MCF 10A (cell line): ENCODE measurements around the gene IGSF6. TPM values are rescaled to one million over a fixed set of nuclear protein-coding genes. Genes with fewer than 3 reads are reported as not detected.

Source experiments
- BruUV-seq: library from RNA; stranded (reverse); fragments of 400-500 nt; replicated peaks from 2 replicates; lab custom pipeline; 2021; lab: Mats Ljungman, UMichigan
- CTCF ChIA-PET: fragments of 300-600 bp; sonication (Branson Sonifier 250); formaldehyde crosslinking; extraction: SDS; loops from one replicate; lab custom pipeline; 2021; ENCODE audit warnings: antibody characterized with exemption, inconsistent platforms; lab: Yijun Ruan, JAX
- POLR2A ChIA-PET: fragments of 300-600, 350-650 bp; sonication (Branson Sonifier 250); formaldehyde crosslinking; extraction: SDS; loops from one replicate; lab custom pipeline; 2020; ENCODE audit warnings: antibody characterized with exemption, inconsistent platforms; lab: Yijun Ruan, JAX
- DNase-seq: peaks from one replicate; pipeline ENCODE4 v3.0.0-alpha.2; 2018; ENCODE audit not compliant: unreplicated experiment
- H3K27ac Mint-ChIP-seq: one replicate; pipeline ENCODE4 v1.8.0; 2022; ENCODE audit warnings: mild to moderate bottlenecking, low read depth, mixed read lengths; ENCODE audit not compliant: unreplicated experiment
- H3K27me3 Mint-ChIP-seq: one replicate; pipeline ENCODE4 v1.8.0; 2022; ENCODE audit warnings: mixed read lengths; ENCODE audit not compliant: insufficient read depth, unreplicated experiment
- H3K36me3 Mint-ChIP-seq: one replicate; pipeline ENCODE4 v1.8.0; 2022; ENCODE audit warnings: mild to moderate bottlenecking, moderate library complexity, mixed read lengths; ENCODE audit not compliant: insufficient read depth, unreplicated experiment
- H3K4me1 Mint-ChIP-seq: one replicate; pipeline ENCODE4 v1.8.0; 2022; ENCODE audit warnings: mixed read lengths; ENCODE audit not compliant: insufficient read depth, unreplicated experiment
- H3K4me3 Mint-ChIP-seq: one replicate; pipeline ENCODE4 v1.8.0; 2022; ENCODE audit warnings: mild to moderate bottlenecking, moderate library complexity, mixed read lengths; ENCODE audit not compliant: unreplicated experiment
- H3K9me3 Mint-ChIP-seq: one replicate; pipeline ENCODE4 v1.8.0; 2022; ENCODE audit warnings: mixed read lengths; ENCODE audit not compliant: unreplicated experiment
- intact Hi-C: fragments of 100-400 bp; cut with micrococcal nuclease; formaldehyde crosslinking; loops from 2 replicates; pipeline ENCODE4 v1.14.1; 2022
- total RNA-seq: library from RNA; stranded (reverse); gene quantifications from 2 replicates; pipeline ENCODE4 v1.2.3, GENCODE V29; 2022
- TF ChIP-seq, protein P1 (sequence below): fragments of 200-600 bp; IDR thresholded peaks from one replicate; pipeline ENCODE4 v1.8.0; 2022; ENCODE audit warnings: antibody characterized with exemption, mild to moderate bottlenecking; ENCODE audit not compliant: unreplicated experiment

IGSF6 gene
- total RNA-seq, 1 experiment from 2014 or later: not detected

GRCh38 chr16:21622545-21622944 is 29.9 kb downstream of the IGSF6 start:
- ChIA-PET POLR2A (interaction anchor here (1.0 to 1.4 kb wide), 4 partner anchors 10 to 24 kb away, joined by 3 to 5 read pairs (median 5); partner anchors contain the start of gene METTL9), CTCF (interaction anchor here (0.6 to 1.2 kb wide), 3 partner anchors 16 to 1004 kb away, joined by 3 to 4 read pairs (median 4); no protein-coding TSS in a partner anchor)
- no peak overlapping the region for H3K27ac Mint-ChIP-seq
- H3K4me3 Mint-ChIP-seq: no peak overlapping the region
- no peaks in the 10 kb centered on the region for H3K9me3 Mint-ChIP-seq
- TF ChIP-seq, protein P1, sequence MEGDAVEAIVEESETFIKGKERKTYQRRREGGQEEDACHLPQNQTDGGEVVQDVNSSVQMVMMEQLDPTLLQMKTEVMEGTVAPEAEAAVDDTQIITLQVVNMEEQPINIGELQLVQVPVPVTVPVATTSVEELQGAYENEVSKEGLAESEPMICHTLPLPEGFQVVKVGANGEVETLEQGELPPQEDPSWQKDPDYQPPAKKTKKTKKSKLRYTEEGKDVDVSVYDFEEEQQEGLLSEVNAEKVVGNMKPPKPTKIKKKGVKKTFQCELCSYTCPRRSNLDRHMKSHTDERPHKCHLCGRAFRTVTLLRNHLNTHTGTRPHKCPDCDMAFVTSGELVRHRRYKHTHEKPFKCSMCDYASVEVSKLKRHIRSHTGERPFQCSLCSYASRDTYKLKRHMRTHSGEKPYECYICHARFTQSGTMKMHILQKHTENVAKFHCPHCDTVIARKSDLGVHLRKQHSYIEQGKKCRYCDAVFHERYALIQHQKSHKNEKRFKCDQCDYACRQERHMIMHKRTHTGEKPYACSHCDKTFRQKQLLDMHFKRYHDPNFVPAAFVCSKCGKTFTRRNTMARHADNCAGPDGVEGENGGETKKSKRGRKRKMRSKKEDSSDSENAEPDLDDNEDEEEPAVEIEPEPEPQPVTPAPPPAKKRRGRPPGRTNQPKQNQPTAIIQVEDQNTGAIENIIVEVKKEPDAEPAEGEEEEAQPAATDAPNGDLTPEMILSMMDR: no peak
- no peak for DNase-seq
- peaks cover 50% of the 10 kb centered on the region for H3K36me3 Mint-ChIP-seq
- H3K4me1 Mint-ChIP-seq: peaks cover 11% of the 10 kb centered on the region
- BruUV-seq: no TSS peak
- intact Hi-C loops: no loop called here
- H3K27me3 Mint-ChIP-seq: no peaks in the 10 kb centered on the region

GRCh38 chr16:21620592-21620991 is 31.8 kb downstream of the IGSF6 start:
- no peaks in the 10 kb centered on the region for H3K4me1 Mint-ChIP-seq
- TF ChIP-seq, protein P1: no peak
- ChIA-PET POLR2A (interaction anchor here (0.9 kb wide), 1 partner anchor 22 kb away, joined by 3 read pairs; no protein-coding TSS in a partner anchor), CTCF (interaction anchor here (0.5 kb wide), 1 partner anchor 42 kb away, joined by 6 read pairs; no protein-coding TSS in a partner anchor)
- H3K27ac Mint-ChIP-seq: peak overlapping the region; percentile 8
- no TSS peak for BruUV-seq
- no peak for DNase-seq
- intact Hi-C loops: no loop called here
- H3K36me3 Mint-ChIP-seq: peaks cover 44% of the 10 kb centered on the region
- H3K4me3 Mint-ChIP-seq: no peak overlapping the region
- H3K27me3 Mint-ChIP-seq: no peaks in the 10 kb centered on the region
- H3K9me3 Mint-ChIP-seq: no peaks in the 10 kb centered on the region

DNA sequence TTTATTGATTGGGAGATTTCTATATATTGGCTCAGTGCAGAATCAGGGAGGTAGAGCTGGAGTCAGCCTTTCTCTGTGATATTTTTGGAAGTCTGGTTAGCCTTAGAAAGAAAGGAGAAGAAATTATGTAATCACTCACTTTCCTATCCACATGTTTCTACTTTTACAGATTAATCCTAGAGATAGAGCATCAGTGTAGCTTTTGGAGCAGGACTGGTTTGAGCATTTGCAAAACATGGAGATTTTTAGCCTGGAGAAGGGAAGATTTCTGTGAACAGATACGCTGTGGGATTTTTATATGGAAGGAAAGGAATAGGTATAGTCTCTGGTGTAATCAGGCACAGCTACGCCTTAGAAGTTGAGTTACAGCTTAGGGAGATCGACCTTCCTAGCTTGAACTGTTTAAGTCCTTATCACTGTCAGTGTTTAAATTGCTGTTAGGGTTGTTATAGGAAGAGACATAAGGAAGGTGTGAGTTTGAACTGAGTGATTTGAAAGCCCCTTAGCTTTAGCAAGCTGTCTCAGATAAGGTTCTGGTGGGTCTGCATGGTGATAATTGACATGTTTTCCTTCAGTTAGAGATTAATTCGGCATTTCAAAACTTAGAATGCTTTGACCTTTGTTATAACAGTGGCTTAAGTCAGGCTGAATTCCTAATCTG is 32.5 kb downstream of the IGSF6 start:
- POLR2A ChIA-PET: interaction anchor here (0.7 to 0.9 kb wide), 2 partner anchors 18 to 21 kb away, joined by 3 read pairs; no protein-coding TSS in a partner anchor
- Mint-ChIP-seq H3K9me3 (no peaks in the 10 kb centered on the region), H3K4me3 (no peak overlapping the region), H3K36me3 (peaks cover 40% of the 10 kb centered on the region), H3K27me3 (no peaks in the 10 kb centered on the region), H3K4me1 (no peaks in the 10 kb centered on the region), H3K27ac (no peak overlapping the region)
- CTCF ChIA-PET: interaction anchor here (0.5 kb wide), 1 partner anchor 41 kb away, joined by 6 read pairs; no protein-coding TSS in a partner anchor
- TF ChIP-seq, protein P1: no peak
- DNase-seq: no peak
- BruUV-seq: no TSS peak
- intact Hi-C loops: no loop called here

DNA sequence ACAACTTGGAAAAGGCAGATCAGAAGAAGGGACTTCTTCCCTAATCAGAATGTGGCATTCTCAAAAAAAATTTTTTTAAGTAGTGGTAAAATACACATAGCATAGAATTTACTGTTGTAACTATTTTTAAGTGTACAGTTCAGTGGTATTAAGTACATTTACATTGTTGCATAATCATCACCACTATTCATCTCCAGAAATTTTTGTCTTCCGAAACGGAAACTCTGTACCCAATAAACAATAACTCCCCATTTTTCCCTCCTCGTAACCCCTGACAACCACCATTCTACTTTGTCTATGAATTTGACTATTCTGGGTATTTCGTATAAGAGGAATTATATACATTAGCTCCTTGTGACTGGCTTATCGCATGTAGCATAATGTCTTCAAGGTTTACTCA is 34.1 kb downstream of the IGSF6 start:
- no peak for DNase-seq
- ChIA-PET CTCF (no interaction called here), POLR2A (no interaction called here)
- TF ChIP-seq, protein P1: no peak
- Mint-ChIP-seq H3K4me1 (no peaks in the 10 kb centered on the region), H3K9me3 (no peaks in the 10 kb centered on the region), H3K27me3 (no peaks in the 10 kb centered on the region), H3K4me3 (no peak overlapping the region), H3K27ac (peak overlapping the region; percentile 16), H3K36me3 (peaks cover 29% of the 10 kb centered on the region)
- BruUV-seq: no TSS peak
- intact Hi-C loops: no loop called here
